GM19099 (cell line): ENCODE data around the gene EIF2AK2.

Experiments used
- POLR2A ChIP-seq: IDR thresholded peaks from 3 replicates; pipeline ENCODE4 v1.6.1; 2011; ENCODE audit warnings: low read depth; ENCODE audit not compliant: insufficient read length; ENCODE audit errors: extremely low read depth

EIF2AK2 gene

GRCh38 chr2:37132914-37133313 is 23.9 kb downstream of the EIF2AK2 start:
- no peak for TF ChIP-seq POLR2A

GRCh38 chr2:37125416-37125815 is 31.4 kb downstream of the EIF2AK2 start:
- TF ChIP-seq POLR2A = no peak

GRCh38 chr2:37119157-37119556 is 37.6 kb downstream of the EIF2AK2 start:
- no peak for TF ChIP-seq POLR2A

GRCh38 chr2:37117566-37117965 is 39.2 kb downstream of the EIF2AK2 start:
- TF ChIP-seq POLR2A = no peak

GRCh38 chr2:37111958-37112357 is 44.8 kb downstream of the EIF2AK2 start:
- TF ChIP-seq POLR2A = no peak

GRCh38 chr2:37110306-37111212 is 46.2 kb downstream of the EIF2AK2 start:
- TF ChIP-seq POLR2A = no peak

GRCh38 chr2:37109523-37109922 is 47.3 kb downstream of the EIF2AK2 start:
- TF ChIP-seq POLR2A = no peak

GRCh38 chr2:37105150-37105549 is 51.6 kb downstream of the EIF2AK2 start:
- no peak for TF ChIP-seq POLR2A

GRCh38 chr2:37104178-37104577 is 52.6 kb downstream of the EIF2AK2 start:
- no peak for TF ChIP-seq POLR2A

- TF ChIP-seq POLR2A = no peak
Measured at GRCh38 chr2:37102588-37102987, 54.2 kb downstream of the EIF2AK2 start.

- TF ChIP-seq POLR2A = no peak
Measured at GRCh38 chr2:37100054-37100453, 56.7 kb downstream of the EIF2AK2 start.

GRCh38 chr2:37098416-37099118 is 58.2 kb downstream of the EIF2AK2 start:
- no peak for TF ChIP-seq POLR2A

GRCh38 chr2:37096568-37096967 is 60.2 kb downstream of the EIF2AK2 start:
- no peak for TF ChIP-seq POLR2A

GRCh38 chr2:37091873-37092272 is 64.9 kb downstream of the EIF2AK2 start:
- no peak for TF ChIP-seq POLR2A

- TF ChIP-seq POLR2A = peak; percentile 32
Measured at GRCh38 chr2:37090019-37090477, 66.7 kb downstream of the EIF2AK2 start.

GRCh38 chr2:37085731-37086147 is 71.0 kb downstream of the EIF2AK2 start:
- no peak for TF ChIP-seq POLR2A

GRCh38 chr2:37084797-37085196 is 72.0 kb downstream of the EIF2AK2 start:
- no peak for TF ChIP-seq POLR2A
